Endothelial cell of umbilical vein (primary cell): Measurements from ENCODE around the gene RIPOR3. TPM values are rescaled to one million over a fixed set of nuclear protein-coding genes. Genes with fewer than 3 reads are reported as not detected.

Source experiments
- BruUV-seq: library from RNA; stranded (reverse); fragments of 400-500 nt; replicated peaks from 2 replicates; lab custom pipeline; 2021; lab: Mats Ljungman, UMichigan
- CTCF ChIA-PET: fragments of 300-600, 350-600 bp; sonication (Branson Sonifier 250); formaldehyde crosslinking; loops from one replicate; lab custom pipeline; 2021; ENCODE audit warnings: antibody characterized with exemption, inconsistent platforms; lab: Charles Lee
- POLR2A ChIA-PET: fragments of 300-600, 350-600 bp; sonication (Branson Sonifier 250); formaldehyde crosslinking; loops from one replicate; lab custom pipeline; 2021; ENCODE audit warnings: antibody characterized with exemption, inconsistent platforms; lab: Charles Lee
- DNase-seq: peaks from one replicate; pipeline ENCODE4 v3.0.0-alpha.2; 2011; ENCODE audit warnings: low read depth, low spot score
- FAIRE-seq: peaks from 2 replicates; lab custom pipeline; 2011; peaks lifted over from hg19 to GRCh38; lab: Jason Lieb, UNC
- H2AFZ ChIP-seq: 2 replicates; pipeline ENCODE4 v1.6.0; 2012; ENCODE audit warnings: low read depth, low read length, control low read depth, inconsistent platforms
- H3K27ac ChIP-seq: 2 replicates; pipeline ENCODE4 v1.5.1; 2011; ENCODE audit warnings: low read depth, mild to moderate bottlenecking, control low read depth, low read length, moderate library complexity; ENCODE audit not compliant: insufficient read depth
- H3K27me3 ChIP-seq, 2 experiments: 2 replicates each; pipeline versions ENCODE4 v1.6.0 to v1.6.1; 2011; ENCODE audit warnings: low read length in 2 of 2, mixed read lengths in 1 of 2; ENCODE audit not compliant: control insufficient read depth in 2 of 2, insufficient read depth in 2 of 2
- H3K36me3 ChIP-seq, 2 experiments: 2 replicates in 1 of 2; 3 replicates in 1 of 2; pipeline ENCODE4 v1.5.1; 2011; ENCODE audit warnings: low read length in 2 of 2, mild to moderate bottlenecking in 1 of 2, moderate library complexity in 1 of 2; ENCODE audit not compliant: control insufficient read depth in 2 of 2, insufficient read depth in 2 of 2; ENCODE audit errors: extremely low read depth in 1 of 2
- H3K4me1 ChIP-seq: 3 replicates; pipeline ENCODE4 v1.5.1; 2011; ENCODE audit warnings: mild to moderate bottlenecking, low read length; ENCODE audit not compliant: control insufficient read depth, insufficient read depth; ENCODE audit errors: extremely low read depth
- H3K4me2 ChIP-seq: 2 replicates; pipeline ENCODE4 v1.6.1; 2011; ENCODE audit warnings: low read length, control low read depth, mixed read lengths; ENCODE audit not compliant: insufficient read depth
- H3K4me3 ChIP-seq, 3 experiments: fragments of 200-600 bp in 1 of 3; sonication (generic), shearing (Covaris generic) in 1 of 3; replicated peaks in 1 of 3; 2 replicates each; pipeline ENCODE4 v1.5.1; 2011 to 2016; ENCODE audit warnings: control low read depth in 3 of 3, low read length in 3 of 3, mild to moderate bottlenecking in 2 of 3, inconsistent platforms in 1 of 3, low read depth in 1 of 3, moderate library complexity in 1 of 3; ENCODE audit not compliant: insufficient read depth in 1 of 3
- H3K79me2 ChIP-seq: 2 replicates; pipeline ENCODE4 v1.6.0; 2012; ENCODE audit warnings: low read length, inconsistent platforms; ENCODE audit not compliant: control insufficient read depth, insufficient read depth
- H3K9ac ChIP-seq: replicated peaks from 2 replicates; pipeline ENCODE3; 2011; ENCODE audit warnings: low read length, control low read depth; ENCODE audit not compliant: insufficient read depth; ENCODE audit errors: extremely low read depth
- H3K9me1 ChIP-seq: replicated peaks from 3 replicates; pipeline ENCODE4 v1.6.0; 2011; ENCODE audit warnings: mild to moderate bottlenecking, low read length; ENCODE audit not compliant: control insufficient read depth, insufficient read depth; ENCODE audit errors: extremely low read depth
- H3K9me3 ChIP-seq: replicated peaks from 2 replicates; pipeline ENCODE4 v1.5.1; 2012; ENCODE audit warnings: low read length, inconsistent platforms; ENCODE audit not compliant: control insufficient read depth, insufficient read depth
- H4K20me1 ChIP-seq: replicated peaks from 2 replicates; pipeline ENCODE3; 2011; ENCODE audit warnings: mild to moderate bottlenecking, low read length; ENCODE audit not compliant: control insufficient read depth, insufficient read depth; ENCODE audit errors: extremely low read depth
- EZH2 ChIP-seq: IDR thresholded peaks from 2 replicates; pipeline ENCODE4 v1.6.1; 2012; ENCODE audit warnings: borderline replicate concordance, low read depth, mild to moderate bottlenecking, moderate library complexity, low read length, inconsistent platforms; ENCODE audit not compliant: severe bottlenecking
- FOS ChIP-seq: IDR thresholded peaks from 2 replicates; pipeline ENCODE4 v1.6.1; 2011; ENCODE audit warnings: mild to moderate bottlenecking, low read length, moderate library complexity, borderline replicate concordance; ENCODE audit not compliant: insufficient read depth
- GATA2 ChIP-seq: IDR thresholded peaks from 2 replicates; pipeline ENCODE4 v1.7.0; 2011; ENCODE audit warnings: low read depth, mild to moderate bottlenecking, moderate library complexity, mixed read lengths, low read length; ENCODE audit not compliant: insufficient read length, insufficient read depth
- JUN ChIP-seq: IDR thresholded peaks from 2 replicates; pipeline ENCODE4 v1.6.1; 2011; ENCODE audit warnings: borderline replicate concordance, low read depth; ENCODE audit not compliant: insufficient read length, insufficient read depth
- MYC ChIP-seq: IDR thresholded peaks from one replicate; pipeline ENCODE4 v1.6.1; 2011; ENCODE audit warnings: mild to moderate bottlenecking, low read depth, low read length
- POLR2A ChIP-seq: IDR thresholded peaks from 2 replicates; pipeline ENCODE4 v1.6.1; 2012; ENCODE audit warnings: low read depth, mild to moderate bottlenecking, control low read depth, low read length
- POLR2AphosphoS5 ChIP-seq: IDR thresholded peaks from 2 replicates; pipeline ENCODE4 v1.6.1; 2012; ENCODE audit warnings: low read depth, mild to moderate bottlenecking, control low read depth, low read length, moderate library complexity; ENCODE audit not compliant: insufficient read depth
- dilution Hi-C: fragments of 300-500 bp; cut with MboI; formaldehyde crosslinking; loops from one replicate; pipeline ENCODE4 v1.15.0; 2019; ENCODE audit warnings: low sequenced_read_pairs; ENCODE audit not compliant: extremely low pct_ligation_motif_present
- intact Hi-C: fragments of 100-400 bp; cut with micrococcal nuclease; formaldehyde crosslinking; loops from one replicate; pipeline ENCODE4 v1.10.0; 2022
- polyA plus RNA-seq, 4 experiments: library from polyadenylated mRNA; depleted of rRNA in 3 of 4; stranded (reverse) in 3 of 4; unstranded in 1 of 4; fragments of >200 nt; gene quantifications; 2 replicates each; pipeline versions ENCODE4 v1.2.1 to v1.2.3, GENCODE V29; 2011 to 2012; ENCODE audit warnings: missing spikeins in 1 of 4
- total RNA-seq: library from RNA; stranded (reverse); gene quantifications from 2 replicates; pipeline ENCODE4 v1.2.3, GENCODE V29; 2021
- TF ChIP-seq, protein P1 (sequence below): IDR thresholded peaks from 2 replicates; pipeline ENCODE4 v1.6.1; 2011; ENCODE audit not compliant: insufficient read depth, insufficient read length
- TF ChIP-seq, protein P2 (sequence below), 2 donors: IDR thresholded peaks; 1 replicate in 1 of 2; 2 replicates in 1 of 2; pipeline ENCODE4 v1.5.1; 2011; ENCODE audit warnings: low read length in 2 of 2, mild to moderate bottlenecking in 2 of 2, moderate library complexity in 2 of 2, control low read depth in 1 of 2, inconsistent platforms in 1 of 2, low read depth in 1 of 2; ENCODE audit not compliant: insufficient read depth in 1 of 2; ENCODE audit errors: extremely low read depth in 1 of 2

Gene RIPOR3
- total and polyA plus RNA-seq, 2 donors (not counting 3 experiments of a cell fraction or from before 2014, with no cell fraction given), result not detected

- ChIA-PET CTCF (interaction anchor here (1.0 to 1.1 kb wide), 2 partner anchors 30 to 95 kb away, joined by 3 to 4 read pairs; no protein-coding TSS in a partner anchor), POLR2A (no interaction called here)
- dilution Hi-C loops, result no loop called here
- no peaks in the 10 kb centered on the region for H3K79me2 ChIP-seq
- H3K9ac ChIP-seq, result no peak overlapping the region
- no peaks in the 10 kb centered on the region for H3K4me1 ChIP-seq
- H2AFZ ChIP-seq, result no peak overlapping the region
- no peak overlapping the region for H3K4me3 ChIP-seq
- TF ChIP-seq EZH2 (no peak), POLR2AphosphoS5 (no peak), POLR2A (no peak), FOS (no peak), GATA2 (no peak), JUN (no peak), MYC (no peak)
- TF ChIP-seq, protein P1, sequence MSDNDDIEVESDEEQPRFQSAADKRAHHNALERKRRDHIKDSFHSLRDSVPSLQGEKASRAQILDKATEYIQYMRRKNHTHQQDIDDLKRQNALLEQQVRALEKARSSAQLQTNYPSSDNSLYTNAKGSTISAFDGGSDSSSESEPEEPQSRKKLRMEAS, result no peak
- TF ChIP-seq, protein P2, sequence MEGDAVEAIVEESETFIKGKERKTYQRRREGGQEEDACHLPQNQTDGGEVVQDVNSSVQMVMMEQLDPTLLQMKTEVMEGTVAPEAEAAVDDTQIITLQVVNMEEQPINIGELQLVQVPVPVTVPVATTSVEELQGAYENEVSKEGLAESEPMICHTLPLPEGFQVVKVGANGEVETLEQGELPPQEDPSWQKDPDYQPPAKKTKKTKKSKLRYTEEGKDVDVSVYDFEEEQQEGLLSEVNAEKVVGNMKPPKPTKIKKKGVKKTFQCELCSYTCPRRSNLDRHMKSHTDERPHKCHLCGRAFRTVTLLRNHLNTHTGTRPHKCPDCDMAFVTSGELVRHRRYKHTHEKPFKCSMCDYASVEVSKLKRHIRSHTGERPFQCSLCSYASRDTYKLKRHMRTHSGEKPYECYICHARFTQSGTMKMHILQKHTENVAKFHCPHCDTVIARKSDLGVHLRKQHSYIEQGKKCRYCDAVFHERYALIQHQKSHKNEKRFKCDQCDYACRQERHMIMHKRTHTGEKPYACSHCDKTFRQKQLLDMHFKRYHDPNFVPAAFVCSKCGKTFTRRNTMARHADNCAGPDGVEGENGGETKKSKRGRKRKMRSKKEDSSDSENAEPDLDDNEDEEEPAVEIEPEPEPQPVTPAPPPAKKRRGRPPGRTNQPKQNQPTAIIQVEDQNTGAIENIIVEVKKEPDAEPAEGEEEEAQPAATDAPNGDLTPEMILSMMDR (IDR thresholded peaks at IDR 0.05; ENCODE audit: extremely low read depth in 1 of 2, insufficient read depth in 1 of 2, low read depth in 1 of 2, low read length in 2 of 2), result no peak
- H4K20me1 ChIP-seq, result no peaks in the 10 kb centered on the region
- intact Hi-C loops, result no loop called here
- no peak overlapping the region for H3K27ac ChIP-seq
- H3K27me3 ChIP-seq, result no peaks in the 10 kb centered on the region
- DNase-seq (no peak), FAIRE-seq (no peak)
- H3K36me3 ChIP-seq, result no peaks in the 10 kb centered on the region
- H3K9me1 ChIP-seq, result no peaks in the 10 kb centered on the region
- BruUV-seq, result no TSS peak
- H3K4me2 ChIP-seq, result no peak overlapping the region
- H3K9me3 ChIP-seq, result no peaks in the 10 kb centered on the region
Measured at GRCh38 chr20:50618537-50618936, 72.8 kb downstream of the RIPOR3 start.
